Stimulated activated naive CD8-positive, alpha-beta T cell treated with anti-CD3 and anti-CD28 coated beads, Interleukin-15, Interleukin-2, amounts not matched to agents 100 U/mL and 50 U/mL, for 24 hours (primary cell): ENCODE data around the gene MYO10.
"Not testable (repeated sequence)": the region's sequence is repeated elsewhere in the genome, so short reads cannot be mapped to it uniquely, and the experiment has no call there.

Source experiments
- ATAC-seq: fragments of 150-1000 bp; cut with Tn5 transposase; one replicate; pipeline ENCODE4 v1.10.0; 2021
- DNase-seq: peaks from one replicate; pipeline ENCODE4 v3.0.0; 2021

The MYO10 gene

GRCh38 chr5:16668631-16669030 is 267.5 kb downstream of the MYO10 start:
- DNase-seq (no peak), ATAC-seq (no peak)

- no peak for DNase-seq
- no peak for ATAC-seq
These were observed 267.9 kb downstream of the MYO10 start for GRCh38 chr5:16668194-16668593.

- ATAC-seq (no peak), DNase-seq (peak; percentile 23)
These were observed 269.1 kb downstream of the MYO10 start for GRCh38 chr5:16666883-16667398.

GRCh38 chr5:16666130-16666882 is 269.8 kb downstream of the MYO10 start:
- ATAC-seq (peak; percentile 40), DNase-seq (no peak)

- no peak for DNase-seq
- no peak for ATAC-seq
These were observed 270.5 kb downstream of the MYO10 start for GRCh38 chr5:16665601-16666000.

- ATAC-seq (no peak), DNase-seq (no peak)
These were observed 271.7 kb downstream of the MYO10 start for GRCh38 chr5:16664368-16664767.

GRCh38 chr5:16663840-16664239 is 272.2 kb downstream of the MYO10 start:
- no peak for ATAC-seq
- DNase-seq, result no peak

- no peak for ATAC-seq
- no peak for DNase-seq
These were observed 274.4 kb downstream of the MYO10 start for GRCh38 chr5:16661713-16662112.

GRCh38 chr5:16660982-16661381 is 275.1 kb downstream of the MYO10 start:
- DNase-seq, result no peak
- no peak for ATAC-seq

GRCh38 chr5:16659536-16659935 is 276.6 kb downstream of the MYO10 start:
- ATAC-seq (no peak), DNase-seq (no peak)

GRCh38 chr5:16656561-16657191 is 279.4 kb downstream of the MYO10 start:
- ATAC-seq (no peak), DNase-seq (no peak)

GRCh38 chr5:16654647-16655334 is 281.3 kb downstream of the MYO10 start:
- DNase-seq (no peak), ATAC-seq (peak; percentile 86)

GRCh38 chr5:16648739-16649138 is 287.3 kb downstream of the MYO10 start:
- ATAC-seq, result not testable (repeated sequence)

GRCh38 chr5:16644301-16644889 is 291.7 kb downstream of the MYO10 start:
- no peak for ATAC-seq
- DNase-seq, result no peak

More at GRCh38 chr5:16648739-16649138, 287.3 kb downstream of the MYO10 start:
- not testable (repeated sequence) for DNase-seq

- DNase-seq, result no peak
- no peak for ATAC-seq
These were observed 293.2 kb downstream of the MYO10 start for GRCh38 chr5:16642867-16643266.

GRCh38 chr5:16639206-16639605 is 296.9 kb downstream of the MYO10 start:
- DNase-seq (no peak), ATAC-seq (no peak)

GRCh38 chr5:16628376-16628775 is 307.7 kb downstream of the MYO10 start:
- DNase-seq (no peak), ATAC-seq (no peak)

- peak; percentile 84 for ATAC-seq
- no peak for DNase-seq
These were observed 309.3 kb downstream of the MYO10 start for GRCh38 chr5:16626696-16627264.

- DNase-seq, result no peak
These were observed 311.0 kb downstream of the MYO10 start for GRCh38 chr5:16625096-16625495.

GRCh38 chr5:16619136-16619535 is 317.0 kb downstream of the MYO10 start:
- ATAC-seq, result no peak
- DNase-seq, result no peak

More at GRCh38 chr5:16625096-16625495, 311.0 kb downstream of the MYO10 start:
- no peak for ATAC-seq

- DNase-seq, result no peak
- no peak for ATAC-seq
These were observed 317.8 kb downstream of the MYO10 start for GRCh38 chr5:16618138-16618897.
